Neural progenitor cell (in vitro differentiated cells): Measurements from ENCODE around the gene G0S2. TPM values are rescaled to one million over a fixed set of nuclear protein-coding genes. Genes with fewer than 3 reads are reported as not detected.

Source experiments
- DNase-seq: peaks from one replicate; pipeline ENCODE4 v3.0.0-alpha.2; 2016; ENCODE audit warnings: low spot score
- H2AFZ ChIP-seq: fragments of 200-600 bp; sonication (generic); replicated peaks from 2 replicates; pipeline ENCODE4 v1.6.1; 2016; ENCODE audit warnings: antibody characterized with exemption
- H3F3A ChIP-seq: fragments of 200-600 bp; sonication (generic); 2 replicates; pipeline ENCODE4 v1.6.1; 2016; ENCODE audit warnings: antibody characterized with exemption, low read depth
- H3K27ac ChIP-seq: fragments of 200-600 bp; sonication (generic); 2 replicates; pipeline ENCODE4 v1.5.1; 2016; ENCODE audit warnings: mild to moderate bottlenecking
- H3K27me3 ChIP-seq: fragments of 200-600 bp; sonication (generic); 2 replicates; pipeline ENCODE4 v1.6.1; 2016; ENCODE audit warnings: mild to moderate bottlenecking, moderate library complexity
- H3K36me3 ChIP-seq: fragments of 200-600 bp; sonication (generic); 2 replicates; pipeline ENCODE4 v1.5.1; 2016
- H3K4me1 ChIP-seq: fragments of 200-600 bp; sonication (generic); 2 replicates; pipeline ENCODE4 v1.6.1; 2016; ENCODE audit warnings: mixed run types
- H3K4me2 ChIP-seq: fragments of 200-600 bp; sonication (generic); 2 replicates; pipeline ENCODE4 v1.6.1; 2016
- H3K4me3 ChIP-seq: fragments of 200-600 bp; sonication (generic); 2 replicates; pipeline ENCODE4 v1.5.1; 2016
- H3K79me2 ChIP-seq: fragments of 200-600 bp; sonication (generic); 2 replicates; pipeline ENCODE4 v1.6.1; 2016; ENCODE audit warnings: low read depth
- H3K9ac ChIP-seq: fragments of 200-600 bp; sonication (generic); 2 replicates; pipeline ENCODE4 v1.6.1; 2016
- H3K9me3 ChIP-seq: fragments of 200-600 bp; sonication (generic); 2 replicates; pipeline ENCODE4 v1.5.1; 2016; ENCODE audit warnings: low read depth
- H4K20me1 ChIP-seq: fragments of 200-600 bp; sonication (generic); 2 replicates; pipeline ENCODE4 v1.6.1; 2016; ENCODE audit warnings: low read depth
- H3K27ac Mint-ChIP-seq: 3 replicates; pipeline ENCODE4 v1.8.0; 2021; ENCODE audit warnings: mixed read lengths
- H3K27me3 Mint-ChIP-seq: 2 replicates; pipeline ENCODE4 v1.8.0; 2022; ENCODE audit warnings: low read depth, mild to moderate bottlenecking, inconsistent platforms, moderate library complexity, mixed read lengths; ENCODE audit not compliant: insufficient read depth
- H3K36me3 Mint-ChIP-seq: 3 replicates; pipeline ENCODE4 v1.8.0; 2021; ENCODE audit warnings: mixed read lengths
- H3K4me1 Mint-ChIP-seq: 3 replicates; pipeline ENCODE4 v1.8.0; 2021; ENCODE audit warnings: mixed read lengths
- H3K4me3 Mint-ChIP-seq: 3 replicates; pipeline ENCODE4 v1.8.0; 2021; ENCODE audit warnings: mild to moderate bottlenecking, moderate library complexity, mixed read lengths
- H3K9me3 Mint-ChIP-seq: 3 replicates; pipeline ENCODE4 v1.8.0; 2020; ENCODE audit warnings: mixed read lengths
- CTCF ChIP-seq: fragments of 200-600 bp; sonication (generic); IDR thresholded peaks from 2 replicates; pipeline ENCODE4 v1.5.1; 2017; ENCODE audit warnings: antibody characterized with exemption, mild to moderate bottlenecking
- EZH2 ChIP-seq: fragments of 200-600 bp; sonication (generic); IDR thresholded peaks from 2 replicates; pipeline ENCODE4 v1.6.1; 2017; ENCODE audit warnings: antibody characterized with exemption, mild to moderate bottlenecking, moderate library complexity
- EZH2phosphoT487 ChIP-seq: fragments of 200-600 bp; sonication (generic); IDR thresholded peaks from 2 replicates; pipeline ENCODE4 v1.6.1; 2017; ENCODE audit warnings: antibody characterized with exemption
- total RNA-seq: library from RNA; depleted of rRNA; stranded (reverse); fragments of >200 nt; gene quantifications from 2 replicates; pipeline ENCODE4 v1.2.3, GENCODE V29; 2015; ENCODE audit warnings: low replicate concordance

G0S2 gene
- total RNA-seq = 0.93 TPM in 1 of 2 replicates, not detected in the other

- H2AFZ ChIP-seq = peak within 1 kb of the TSS; percentile 56
- no peak within 1 kb of the TSS for H3K9ac ChIP-seq
- H3K79me2 ChIP-seq = no peaks in the 10 kb centered on the region
- H3K4me3 ChIP-seq = peak within 1 kb of the TSS; percentile 52
- peak within 1 kb of the TSS; percentile 86 for H3K4me2 ChIP-seq
- H3K27me3 ChIP-seq = peaks cover 80% of the 10 kb centered on the region
- no peaks in the 10 kb centered on the region for H3K36me3 ChIP-seq
- Mint-ChIP-seq H3K27me3 (peaks cover 28% of the 10 kb centered on the region), H3K4me3 (peak within 1 kb of the TSS; percentile 87), H3K27ac (no peak within 1 kb of the TSS), H3K4me1 (peaks cover 8% of the 10 kb centered on the region), H3K9me3 (no peaks in the 10 kb centered on the region), H3K36me3 (no peaks in the 10 kb centered on the region)
- DNase-seq = peak; percentile 67
- no peaks in the 10 kb centered on the region for H3F3A ChIP-seq
- H3K27ac ChIP-seq = no peak within 1 kb of the TSS
- TF ChIP-seq EZH2 = peak; percentile 75
- no peak for TF ChIP-seq CTCF
- TF ChIP-seq EZH2phosphoT487 = peak; percentile 42
- H3K4me1 ChIP-seq = no peaks in the 10 kb centered on the region
- no peaks in the 10 kb centered on the region for H4K20me1 ChIP-seq
- H3K9me3 ChIP-seq = no peaks in the 10 kb centered on the region
Measured at GRCh38 chr1:209674957-209675564, at the start of gene G0S2. Gene G0S2 (plus strand): TSS chr1:209675412. CDS start chr1:209675685, 273 bp downstream.

- Histone ChIP-seq H3K4me2 (no peak overlapping the region), H3K36me3 (no peaks in the 10 kb centered on the region), H3F3A (no peaks in the 10 kb centered on the region), H2AFZ (no peak overlapping the region), H3K27ac (no peak overlapping the region), H3K79me2 (no peaks in the 10 kb centered on the region), H3K4me1 (no peaks in the 10 kb centered on the region), H3K27me3 (no peaks in the 10 kb centered on the region), H3K9ac (no peak overlapping the region), H3K9me3 (no peaks in the 10 kb centered on the region), H3K4me3 (no peak overlapping the region), H4K20me1 (no peaks in the 10 kb centered on the region)
- Mint-ChIP-seq H3K27me3 (peaks cover 7% of the 10 kb centered on the region), H3K9me3 (no peaks in the 10 kb centered on the region), H3K4me1 (peaks cover 36% of the 10 kb centered on the region), H3K27ac (no peak overlapping the region), H3K4me3 (no peak overlapping the region), H3K36me3 (no peaks in the 10 kb centered on the region)
- DNase-seq = no peak
- TF ChIP-seq EZH2 (no peak), EZH2phosphoT487 (no peak), CTCF (no peak)
Measured at GRCh38 chr1:209625791-209626285, 49.4 kb upstream of the G0S2 start.

- Histone ChIP-seq H3K4me2 (no peak overlapping the region), H3K4me3 (no peak overlapping the region), H3F3A (no peaks in the 10 kb centered on the region), H2AFZ (no peak overlapping the region), H3K79me2 (no peaks in the 10 kb centered on the region), H4K20me1 (no peaks in the 10 kb centered on the region), H3K36me3 (no peaks in the 10 kb centered on the region), H3K9ac (no peak overlapping the region), H3K27ac (no peak overlapping the region), H3K4me1 (no peaks in the 10 kb centered on the region), H3K9me3 (no peaks in the 10 kb centered on the region), H3K27me3 (no peaks in the 10 kb centered on the region)
- TF ChIP-seq CTCF = no peak
- no peak for TF ChIP-seq EZH2
- TF ChIP-seq EZH2phosphoT487 = no peak
- Mint-ChIP-seq H3K4me1 (peaks cover 32% of the 10 kb centered on the region), H3K27ac (no peak overlapping the region), H3K36me3 (no peaks in the 10 kb centered on the region), H3K9me3 (no peaks in the 10 kb centered on the region), H3K27me3 (peaks cover 5% of the 10 kb centered on the region), H3K4me3 (no peak overlapping the region)
- no peak for DNase-seq
Measured at GRCh38 chr1:209626346-209627026, 48.7 kb upstream of the G0S2 start.
